GM21447 (cell line): ENCODE data around the gene NKIRAS1.
"Not testable (repeated sequence)": the region's sequence is repeated elsewhere in the genome, so short reads cannot be mapped to it uniquely, and the experiment has no call there.

Experiments
- ATAC-seq: cut with Tn5 transposase; IDR thresholded peaks from one replicate; pipeline ENCODE4 v1.9.1; 2021; ENCODE audit not compliant: unreplicated experiment

NKIRAS1 gene

DNA sequence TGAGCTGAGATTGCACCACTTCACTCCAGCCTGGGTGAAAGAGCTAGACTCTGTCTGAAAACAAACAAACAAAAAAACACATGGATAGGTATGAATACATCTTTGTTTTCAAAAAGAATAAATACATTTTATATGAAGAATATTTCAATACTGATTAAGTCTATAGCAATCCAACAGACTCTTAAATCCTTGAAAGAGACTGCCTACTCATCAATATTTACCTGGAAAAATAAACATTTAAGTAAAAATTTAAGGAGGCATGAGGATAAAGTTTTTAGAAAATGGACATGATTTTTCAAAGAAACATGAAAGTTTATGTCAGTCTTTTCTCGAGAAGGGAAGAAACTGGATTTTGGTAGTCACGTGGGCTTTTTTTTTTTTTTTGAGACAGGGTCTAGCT, 5.4 kb downstream of the NKIRAS1 start:
- no peak for ATAC-seq

DNA sequence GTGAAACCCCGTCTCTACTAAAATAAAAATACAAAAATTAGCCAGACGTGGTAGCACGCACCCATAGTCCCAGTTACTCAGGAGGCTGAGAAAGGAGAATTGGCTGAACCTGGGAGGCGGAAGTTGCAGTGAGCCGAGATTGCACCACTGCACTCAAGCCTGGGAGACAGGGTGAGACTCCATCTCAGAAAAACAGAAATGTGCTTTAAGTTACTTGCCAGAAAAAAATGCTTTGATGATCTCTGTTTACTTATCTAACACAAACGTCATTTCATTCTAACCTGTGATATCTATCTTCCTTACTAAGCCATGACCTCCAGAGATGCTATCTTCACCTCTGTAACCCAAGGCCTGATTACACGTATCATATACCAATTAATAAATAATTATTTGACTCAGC, 7.4 kb downstream of the NKIRAS1 start:
- no peak for ATAC-seq

DNA sequence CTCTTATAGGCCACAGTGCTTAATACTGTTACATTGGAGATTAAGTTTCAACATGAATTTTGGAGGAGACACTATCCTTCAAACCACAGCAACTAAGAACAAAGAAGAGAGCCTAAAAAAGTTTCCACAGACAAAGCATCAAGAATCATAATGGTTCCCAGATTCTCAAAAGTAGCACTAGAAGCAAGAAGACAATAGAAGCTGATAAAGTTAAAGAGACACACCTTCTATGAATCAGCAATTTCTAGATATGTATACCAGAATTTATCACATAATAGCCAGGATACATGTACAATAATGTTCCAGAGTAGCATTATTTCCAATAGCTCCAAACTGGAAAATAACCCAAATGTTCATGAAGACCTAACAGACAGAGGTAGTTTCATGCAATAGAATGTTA, 12.2 kb downstream of the NKIRAS1 start:
- no peak for ATAC-seq

DNA sequence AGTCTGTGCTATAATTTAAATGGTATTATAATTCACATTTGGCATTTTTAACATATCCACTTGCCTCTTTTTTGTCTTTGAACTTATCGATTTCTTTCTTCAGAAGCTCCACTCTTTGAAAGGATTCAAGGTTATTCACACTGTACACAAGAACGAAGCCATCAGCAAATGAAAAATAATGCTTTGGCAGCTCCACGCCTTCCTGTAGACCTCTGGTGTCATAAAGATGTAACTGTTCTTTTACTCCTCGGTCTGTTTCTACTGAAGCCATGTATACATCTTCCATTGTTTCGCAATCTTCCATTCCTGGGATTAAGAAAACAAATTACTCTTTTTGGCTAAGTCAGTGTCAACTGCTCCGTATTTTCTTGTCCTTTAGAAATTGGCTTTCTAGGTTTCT, 16.0 kb downstream of the NKIRAS1 start:
- ATAC-seq, result no peak

DNA sequence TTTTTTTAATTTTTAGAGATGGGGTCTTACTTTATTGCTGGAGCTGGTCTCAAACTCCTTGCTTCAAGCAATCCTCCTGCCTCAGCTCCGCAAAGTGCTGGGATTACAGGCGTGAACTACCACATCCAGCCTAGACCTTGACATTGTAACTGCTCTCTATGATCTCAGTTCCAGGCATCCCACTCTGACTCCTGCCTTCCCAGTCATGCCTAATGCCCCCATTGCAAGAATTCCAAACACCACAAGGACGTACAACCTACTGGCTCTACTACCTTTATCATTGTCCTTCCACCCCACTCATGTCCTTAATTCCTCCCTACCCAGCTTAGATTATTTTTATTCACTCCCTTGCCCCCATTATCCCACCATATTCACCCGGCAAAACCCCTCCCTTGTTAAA, 21.6 kb downstream of the NKIRAS1 start:
- no peak for ATAC-seq

DNA sequence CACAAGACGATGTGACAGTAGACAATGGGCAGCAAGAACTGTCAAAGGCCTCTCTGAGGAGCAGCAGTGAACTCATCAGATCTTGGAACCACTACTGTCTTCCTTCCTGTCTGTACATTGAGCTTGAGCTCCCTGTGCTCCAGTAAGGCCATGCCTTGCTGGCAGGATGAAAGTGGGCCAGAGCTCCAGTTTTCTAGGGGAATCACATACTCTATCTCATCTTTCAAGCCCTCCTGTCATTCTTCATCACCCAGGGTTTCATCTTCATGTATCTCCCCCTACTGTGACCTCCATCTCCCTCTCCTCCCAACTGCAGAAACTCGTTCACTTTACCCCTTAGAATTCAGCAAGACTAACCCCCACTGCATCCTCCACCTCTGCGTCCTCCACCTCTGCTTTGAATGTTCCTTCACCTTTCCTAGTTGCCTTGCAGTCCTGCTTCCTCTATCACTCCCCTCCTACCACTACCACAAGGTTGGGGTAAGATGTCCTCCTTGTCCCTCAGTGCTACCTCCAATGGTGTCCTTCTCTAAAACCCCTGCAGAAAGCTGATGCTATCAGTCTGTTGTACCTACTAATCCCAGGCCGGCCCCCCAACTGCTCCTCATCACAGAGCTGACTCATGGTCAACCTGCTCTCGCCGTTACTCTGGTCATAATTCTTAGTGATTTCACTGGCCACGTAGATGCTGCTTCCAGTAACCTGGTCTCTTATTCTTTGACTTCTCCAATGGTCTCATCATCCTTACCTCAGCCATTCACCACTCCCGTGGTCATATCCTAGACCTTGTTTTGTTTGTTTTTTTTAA, 22.3 kb downstream of the NKIRAS1 start:
- no peak for ATAC-seq

DNA sequence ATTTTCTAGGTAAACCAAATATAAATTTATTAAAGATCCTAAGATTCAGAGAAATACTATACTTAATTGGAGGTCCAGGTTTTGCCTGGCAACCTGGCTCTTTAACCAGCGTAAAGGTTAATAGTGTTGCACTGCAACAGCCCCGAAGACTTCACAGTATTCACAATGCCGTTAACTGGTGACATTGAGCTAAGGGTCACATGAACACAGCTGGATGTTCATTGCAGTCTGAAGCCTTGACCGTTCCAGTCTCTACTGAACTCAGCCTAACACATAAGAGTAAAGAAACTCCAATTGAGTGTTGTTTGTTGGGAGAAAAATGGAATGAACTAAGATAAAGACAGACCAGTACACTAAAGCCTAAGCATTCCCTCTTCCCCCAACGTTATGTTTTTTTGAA, 26.8 kb downstream of the NKIRAS1 start:
- ATAC-seq, result no peak

DNA sequence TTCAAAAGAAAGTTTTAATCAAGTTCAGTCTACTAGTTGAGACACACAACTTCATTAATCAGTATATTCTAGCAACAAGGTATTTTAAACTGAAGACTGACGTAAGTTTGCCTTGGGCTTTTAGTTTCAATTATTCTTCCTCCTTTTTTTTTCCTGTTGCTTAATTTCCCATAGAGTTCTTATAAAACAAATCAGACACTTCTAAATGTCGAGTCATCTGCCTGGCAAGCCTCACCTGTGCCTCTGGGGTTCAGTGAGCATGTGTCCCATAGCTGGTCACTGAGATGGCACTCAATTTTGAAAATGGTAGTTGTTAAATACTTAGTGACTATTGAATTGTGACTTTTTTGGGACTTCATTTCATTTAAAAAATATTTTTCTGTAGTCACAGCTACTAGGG, 27.4 kb downstream of the NKIRAS1 start:
- no peak for ATAC-seq

DNA sequence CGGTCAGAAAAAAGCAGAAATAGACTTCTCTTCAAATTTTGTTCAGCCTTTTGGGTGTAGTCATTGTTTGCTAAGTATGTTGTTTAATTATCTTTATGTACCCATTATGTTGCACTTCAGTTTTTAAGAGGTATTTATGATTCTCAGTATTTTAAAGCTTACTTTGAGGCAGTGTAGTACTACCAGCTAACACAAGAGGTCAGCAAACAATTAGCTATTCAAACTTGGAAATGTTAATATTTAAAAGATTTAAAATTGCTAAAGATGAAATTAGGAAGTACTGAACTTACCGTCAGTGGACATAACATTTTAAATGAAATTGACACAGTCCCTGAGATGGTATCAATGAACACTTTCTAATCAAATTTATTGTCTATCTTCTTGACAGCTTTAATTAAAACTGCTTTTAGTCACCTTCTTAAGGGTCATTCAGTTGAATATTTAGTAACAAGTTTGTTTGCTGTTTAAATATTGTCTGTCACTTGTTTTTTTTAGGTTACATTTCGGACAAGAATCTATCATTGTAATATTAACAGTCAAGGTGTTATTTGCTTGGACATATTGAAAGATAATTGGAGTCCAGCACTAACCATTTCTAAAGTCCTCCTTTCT, 28.1 kb downstream of the NKIRAS1 start:
- no peak for ATAC-seq

DNA sequence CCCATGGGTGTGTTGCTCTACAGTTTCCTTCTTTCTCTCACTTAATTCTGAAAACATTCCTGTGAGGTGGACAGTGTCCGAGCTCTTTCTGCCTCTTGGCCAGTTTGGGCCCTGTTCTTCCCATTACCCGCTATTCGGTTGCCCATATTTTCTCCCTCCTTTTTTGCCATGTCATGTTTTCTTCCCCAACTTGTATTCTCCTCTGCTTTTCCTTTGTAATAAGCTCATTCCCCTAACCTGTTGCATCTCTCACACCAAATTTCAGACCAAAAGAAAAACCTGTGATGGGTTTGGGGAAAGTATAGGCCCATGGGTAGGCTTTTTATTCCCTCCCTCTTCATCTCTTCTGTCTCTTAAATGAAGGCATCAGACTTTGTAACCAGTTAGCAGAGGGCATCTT, 30.5 kb downstream of the NKIRAS1 start:
- no peak for ATAC-seq

DNA sequence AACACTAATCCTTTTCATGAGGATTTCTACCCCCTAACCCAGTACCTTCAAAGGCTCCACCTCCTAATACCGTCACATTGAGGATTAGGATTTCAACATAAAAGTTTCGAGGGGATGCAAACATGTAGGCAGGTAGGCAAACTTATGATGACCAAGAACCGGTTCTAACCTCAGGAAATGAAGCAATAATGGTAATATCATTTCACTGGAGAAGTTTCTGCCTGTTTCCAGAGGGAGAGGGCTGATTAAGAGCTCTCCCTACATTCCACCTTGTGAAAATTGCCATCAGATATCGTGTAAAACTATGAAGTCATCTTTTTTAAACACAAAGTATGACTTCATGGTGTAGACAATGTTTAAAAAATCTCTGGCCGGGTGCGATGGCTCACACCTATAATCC, 31.6 kb downstream of the NKIRAS1 start:
- no peak for ATAC-seq

DNA sequence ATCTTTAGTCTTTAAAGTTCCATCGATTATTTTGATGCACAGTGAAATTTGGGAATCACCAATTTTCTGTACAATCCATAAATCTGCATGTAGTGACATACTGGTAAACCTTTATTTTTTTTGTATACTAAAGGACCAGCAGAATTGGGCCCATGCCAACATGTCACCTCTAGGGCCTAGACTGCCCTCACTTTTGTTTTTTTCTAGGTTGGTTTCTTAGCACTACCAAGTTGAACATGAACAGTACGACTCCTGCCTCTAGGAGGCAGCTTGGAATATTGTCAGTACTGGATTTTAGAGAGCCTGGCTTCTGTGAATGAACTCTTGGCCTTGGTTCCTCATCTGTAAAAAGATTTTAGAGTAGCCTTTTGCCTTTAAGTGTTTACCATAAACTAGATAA, 32.3 kb downstream of the NKIRAS1 start:
- no peak for ATAC-seq

DNA sequence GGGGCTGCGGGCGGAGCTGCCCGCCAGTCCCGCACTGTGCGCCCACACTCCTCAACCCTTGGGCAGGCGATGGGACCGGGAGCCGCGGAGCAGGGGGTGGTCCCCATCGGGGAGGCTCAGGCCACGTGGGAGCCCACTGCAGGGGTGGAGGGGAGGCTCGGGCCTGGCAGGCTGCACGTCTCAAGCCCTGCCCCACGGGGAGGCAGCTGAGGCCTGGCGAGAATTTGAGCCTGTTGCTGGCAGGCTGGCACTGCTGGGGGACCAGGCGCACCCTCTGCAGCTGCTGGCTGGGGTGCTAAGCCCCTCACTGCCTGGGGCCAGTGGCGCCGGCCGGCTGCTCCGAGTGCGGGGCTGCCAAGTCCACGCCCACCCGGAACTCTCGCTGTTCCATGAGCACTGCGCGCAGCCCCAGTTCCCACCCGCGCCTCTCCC, 34.3 kb downstream of the NKIRAS1 start:
- ATAC-seq, result no peak

DNA sequence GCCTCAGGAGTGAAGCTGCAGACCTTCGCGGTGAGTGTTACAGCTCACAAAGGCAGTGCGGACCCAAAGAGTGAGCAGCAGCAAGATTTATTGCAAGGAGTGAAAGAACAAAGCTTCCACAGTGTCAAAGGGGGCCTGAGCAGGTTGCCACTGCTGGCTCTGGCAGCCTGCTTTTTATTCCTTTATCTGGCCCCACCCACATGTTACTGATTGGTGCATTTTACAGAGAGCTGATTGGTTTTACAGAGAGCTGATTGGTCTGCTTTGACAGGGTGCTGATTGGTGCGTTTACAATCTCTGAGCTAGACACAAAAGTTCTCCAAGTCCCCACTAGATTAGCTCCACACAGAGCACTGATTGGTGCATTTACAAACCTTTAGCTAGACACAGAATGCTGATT, 34.8 kb downstream of the NKIRAS1 start:
- not testable (repeated sequence) for ATAC-seq

DNA sequence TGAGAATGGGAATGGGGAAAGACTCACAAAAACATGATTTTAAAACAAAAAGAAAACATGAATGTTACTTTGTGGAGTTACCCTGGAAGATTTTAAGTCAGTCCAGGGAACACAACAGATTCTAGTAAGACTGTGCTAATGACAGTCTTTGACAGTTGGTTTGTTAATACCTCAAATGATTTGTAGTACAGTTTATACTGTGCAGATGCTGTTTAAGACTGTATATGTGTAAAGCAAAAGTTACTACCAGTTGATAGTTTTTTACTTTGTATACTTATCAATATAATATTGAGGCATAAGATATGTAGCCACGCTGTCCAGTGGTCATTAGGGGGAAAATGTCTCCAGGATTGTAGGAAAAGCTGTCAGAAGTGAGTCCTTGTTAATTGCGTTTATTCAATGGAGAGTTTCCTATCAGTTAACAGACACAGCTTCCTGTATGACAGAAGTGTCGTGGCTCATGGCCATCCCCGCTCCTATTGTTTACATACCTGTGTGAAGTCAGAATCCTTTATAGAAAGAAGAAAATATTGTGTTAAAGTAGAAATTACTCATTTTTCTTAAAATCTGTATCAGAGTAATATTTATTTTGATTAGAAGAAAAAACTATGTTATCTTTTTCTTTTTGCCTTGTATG, 36.0 kb downstream of the NKIRAS1 start:
- ATAC-seq, result no peak

DNA sequence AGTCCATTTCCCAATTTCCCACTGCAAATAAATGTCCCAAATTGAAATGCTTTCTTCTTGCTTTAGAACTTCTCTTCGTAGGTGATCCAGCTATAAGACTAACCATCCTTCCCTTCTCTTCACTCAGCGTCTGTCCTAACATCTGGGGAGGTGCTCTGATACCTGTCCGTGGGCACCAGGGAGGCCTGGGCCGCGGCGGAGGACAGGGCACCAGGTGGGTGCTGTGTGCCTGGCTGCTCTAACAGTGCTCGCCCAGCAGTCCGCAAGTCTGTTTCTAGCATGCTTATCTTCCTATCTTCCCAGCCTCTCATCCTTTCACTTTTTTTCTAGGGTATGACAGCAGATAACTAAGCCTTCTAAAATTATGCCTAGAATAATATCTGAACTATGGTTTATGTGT, 37.3 kb downstream of the NKIRAS1 start:
- no peak for ATAC-seq

DNA sequence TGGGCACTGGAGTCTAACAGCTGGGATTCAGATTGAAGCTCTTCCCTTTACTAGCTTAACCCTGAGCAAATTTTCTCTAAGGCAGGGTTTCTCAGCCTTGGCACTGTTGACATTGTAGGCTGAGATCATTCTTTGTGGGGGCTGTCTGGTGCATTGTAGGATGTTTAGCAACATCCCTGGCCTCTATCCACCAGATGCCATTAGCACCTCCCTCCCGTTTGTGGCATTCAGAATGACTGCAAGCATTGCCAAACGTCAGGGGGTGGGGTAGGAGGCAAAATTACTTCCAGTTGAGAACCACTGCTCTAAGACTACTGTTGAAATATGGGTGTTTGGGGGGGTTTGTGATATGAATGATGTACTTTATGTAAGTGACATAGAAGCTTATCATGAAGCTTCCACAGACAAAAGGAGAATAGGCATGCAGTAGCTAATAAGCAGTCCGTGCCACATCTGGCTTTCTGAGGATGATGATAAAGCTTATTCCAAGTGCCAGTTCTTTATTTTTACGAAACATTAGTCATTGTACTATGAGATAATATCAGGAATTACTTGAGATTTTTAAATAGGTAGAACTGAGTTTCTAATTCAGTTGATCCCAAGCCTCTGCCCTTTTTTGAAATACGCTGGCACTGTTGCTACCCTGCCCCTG, 39.3 kb downstream of the NKIRAS1 start:
- no peak for ATAC-seq

DNA sequence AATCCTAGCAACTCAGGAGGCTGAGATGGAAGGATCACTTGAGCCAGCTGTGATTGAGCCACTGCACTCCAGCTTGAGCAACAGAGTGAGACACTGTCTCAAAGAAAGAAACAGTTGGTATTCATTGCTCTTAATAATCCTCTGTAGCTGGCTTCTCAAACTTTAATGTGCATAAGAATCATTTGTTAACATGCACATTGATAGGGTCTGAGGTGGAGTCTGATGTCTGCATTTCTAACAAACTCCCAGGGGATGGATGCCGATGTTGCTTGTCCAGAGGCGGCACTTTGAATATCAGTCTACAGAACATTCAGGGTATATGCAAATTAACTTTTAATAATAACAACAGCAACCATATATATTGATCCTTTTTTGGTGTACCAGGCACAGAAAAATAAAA, 39.9 kb downstream of the NKIRAS1 start:
- ATAC-seq, result no peak

DNA sequence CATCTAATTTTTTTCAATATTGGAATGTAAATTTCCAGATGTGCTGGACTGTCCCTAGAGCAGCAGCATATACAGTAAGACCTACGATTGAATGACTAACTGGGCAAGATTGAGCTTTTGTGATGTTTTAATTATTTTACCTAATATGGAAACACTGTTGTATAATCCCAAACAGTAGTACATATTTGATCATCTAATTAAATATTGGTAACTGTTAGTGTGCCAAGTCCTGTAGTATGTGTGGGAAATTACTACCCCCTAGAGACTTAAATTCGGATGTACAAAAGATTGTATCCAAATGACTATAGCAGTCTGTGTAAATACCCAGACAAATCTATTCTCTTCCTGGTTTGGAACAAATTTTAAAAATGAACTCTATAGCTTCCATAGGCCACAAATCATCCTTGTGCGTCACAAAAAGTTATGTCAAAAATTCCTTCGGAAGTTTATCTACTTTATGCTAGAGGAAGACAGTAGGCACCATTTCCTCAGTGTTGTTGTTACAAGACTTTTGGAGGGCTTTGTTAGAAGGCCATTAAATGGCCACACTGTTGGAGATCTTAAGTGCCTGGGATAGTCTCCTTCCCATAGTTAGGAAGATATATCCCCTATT, 41.6 kb downstream of the NKIRAS1 start:
- ATAC-seq, result no peak

DNA sequence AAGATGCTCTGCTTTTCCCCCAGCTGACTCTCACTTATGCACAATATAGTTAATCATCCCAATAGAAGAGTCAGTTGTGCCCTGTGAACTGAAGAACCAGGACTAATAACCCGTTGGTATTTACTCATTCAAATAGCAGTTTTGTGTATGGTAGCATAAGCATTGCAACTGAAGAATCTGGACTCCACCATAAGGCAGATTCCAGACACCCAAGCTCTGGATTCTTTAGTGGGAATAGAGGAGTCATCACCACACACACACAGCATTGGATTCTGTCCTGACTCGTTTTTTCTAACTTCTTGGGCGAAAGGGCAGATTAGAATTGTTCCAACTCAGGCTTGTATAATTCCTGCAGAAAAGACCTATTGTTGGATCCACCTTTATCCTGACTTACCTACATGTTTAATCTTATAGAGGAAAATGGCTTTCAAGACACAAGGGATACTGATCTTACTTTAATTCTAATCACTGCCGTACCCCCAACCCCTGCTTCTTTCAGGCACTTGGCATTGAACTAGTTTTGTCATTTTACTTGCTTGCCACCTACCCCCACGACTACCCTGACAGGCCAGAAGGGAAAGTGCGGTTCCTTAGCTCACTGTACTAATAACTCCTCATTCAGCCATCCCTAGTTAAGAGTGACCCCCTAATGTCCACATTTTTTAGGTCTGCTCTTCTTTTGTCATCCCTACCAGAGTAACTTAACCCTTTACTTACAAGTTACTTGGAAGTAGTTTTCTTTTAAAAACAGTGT, 42.3 kb downstream of the NKIRAS1 start:
- ATAC-seq, result no peak

DNA sequence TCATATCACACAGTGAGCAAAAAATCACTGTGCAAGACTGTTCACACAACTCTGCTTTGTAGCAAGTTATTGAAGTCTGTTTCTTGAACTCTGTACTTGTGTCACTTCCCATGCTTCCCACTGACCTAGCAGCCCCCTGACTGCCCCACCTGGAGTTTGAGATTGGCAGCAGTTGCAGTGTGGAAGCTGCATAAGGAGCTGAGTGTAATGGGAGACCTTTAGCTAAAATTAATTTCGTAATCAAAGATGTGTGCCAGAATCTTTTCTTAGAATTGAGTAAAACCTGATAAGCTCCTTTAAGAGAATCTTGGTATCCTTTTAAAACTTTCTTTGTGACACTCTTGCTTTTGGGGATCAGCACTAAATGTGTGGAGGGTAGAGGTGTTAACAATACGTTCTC, 42.8 kb downstream of the NKIRAS1 start:
- no peak for ATAC-seq
